ENCODE data around the gene TXNRD3.
A peak's percentile ranks its signal among the peaks of the same experiment; 100 is the strongest.

Gene TXNRD3

DNA sequence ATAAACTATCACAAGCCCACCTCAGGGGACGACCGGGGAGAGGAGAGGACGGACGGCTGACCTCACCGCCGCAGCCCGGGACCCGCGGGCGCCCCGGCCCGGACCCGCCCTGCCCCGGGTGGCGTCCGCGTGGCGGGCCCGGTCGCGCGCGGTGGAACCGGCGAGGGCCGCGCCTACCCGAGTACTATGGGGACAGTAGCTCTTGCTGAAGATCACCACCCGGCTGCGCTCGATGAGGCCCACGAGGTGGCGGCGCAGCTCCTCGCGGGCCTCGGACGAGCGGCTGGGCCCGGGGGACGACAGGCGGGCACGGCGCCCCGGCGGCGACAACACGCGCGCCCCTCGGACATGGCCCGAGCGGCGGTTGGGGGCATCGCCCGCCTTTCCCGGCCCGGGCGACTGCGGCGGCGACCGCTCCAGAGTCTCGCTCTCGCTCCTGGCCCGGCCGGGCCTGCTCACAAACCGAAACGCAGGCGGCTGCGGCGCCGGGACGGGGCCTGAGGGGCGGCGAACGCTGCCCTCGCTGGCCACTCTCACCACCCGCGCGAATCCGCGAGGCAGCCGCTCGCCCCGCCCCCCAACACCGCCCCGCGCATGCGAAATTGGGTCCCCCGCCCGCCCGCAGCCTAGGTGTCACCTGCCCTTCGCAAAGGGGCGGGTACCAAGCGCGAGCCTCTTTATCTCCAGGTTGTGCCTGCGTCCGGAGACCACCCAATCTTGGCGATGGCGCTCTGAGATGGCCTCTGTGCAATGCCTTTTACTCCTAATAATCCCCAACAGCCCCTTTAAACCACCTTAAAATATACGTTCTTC lies at the start of gene TXNRD3:
Gene TXNRD3, minus strand, starts transcription at position 554 of the 813 bp plus-strand sequence.
- DNase-seq (ENCODE audit: low read depth in 1 of 2, low spot score in 1 of 2), result peak; percentile 45 to 55

DNA sequence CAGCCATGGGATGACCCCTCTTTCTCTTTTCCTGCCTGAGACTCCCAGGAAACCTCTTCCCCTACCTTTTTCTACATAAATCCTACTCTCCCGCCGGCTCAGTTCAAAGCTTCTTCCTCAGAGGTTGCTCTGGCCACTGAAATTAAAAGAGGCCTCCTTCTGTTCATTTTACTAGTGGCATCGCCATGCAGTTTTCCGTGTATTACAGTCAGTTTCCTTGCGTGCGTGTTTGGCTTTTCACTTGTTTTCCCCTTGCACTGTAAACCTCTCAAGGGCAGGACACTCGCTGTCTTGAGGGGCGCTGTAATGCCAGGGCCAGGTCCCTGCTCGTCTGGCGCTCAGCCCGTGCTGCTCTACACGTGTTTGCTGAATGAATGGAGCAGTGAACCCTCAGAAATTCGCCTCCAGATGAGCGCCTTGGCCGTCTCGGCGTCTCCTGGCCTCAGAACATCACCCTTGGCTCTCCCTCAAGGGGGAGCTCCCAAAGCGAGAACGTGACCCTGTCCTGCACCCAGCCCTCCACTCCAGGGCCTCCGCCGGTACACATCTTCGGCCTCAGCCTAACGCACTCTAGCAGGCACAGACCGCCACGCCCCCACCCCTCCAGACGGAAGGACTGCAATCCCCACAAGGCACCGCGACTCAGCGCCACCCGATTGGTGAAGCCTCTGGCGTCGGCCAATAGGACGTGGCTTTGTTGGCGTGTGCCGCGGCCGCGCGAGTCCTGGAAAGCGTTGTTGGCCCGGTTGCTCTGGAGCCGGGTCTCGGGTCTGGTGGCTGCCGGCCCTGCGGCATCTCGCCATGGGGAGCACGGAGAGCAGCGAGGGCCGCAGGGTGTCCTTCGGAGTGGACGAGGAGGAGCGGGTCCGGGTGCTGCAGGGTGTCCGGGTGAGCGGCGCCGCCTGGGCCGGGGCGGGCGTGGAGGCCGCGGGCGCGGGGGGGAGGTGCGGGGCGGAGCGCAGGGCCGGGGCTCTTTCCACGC lies 48.9 kb upstream of the TXNRD3 start, which contains the start of gene CHCHD6:
Gene CHCHD6, plus strand, starts transcription at position 729 of the 982 bp plus-strand sequence. Its CDS starts 73 bp downstream, at position 802.
- peak; percentile 92 to 94 for DNase-seq (ENCODE audit: low read depth in 1 of 2, low spot score in 1 of 2)

DNA sequence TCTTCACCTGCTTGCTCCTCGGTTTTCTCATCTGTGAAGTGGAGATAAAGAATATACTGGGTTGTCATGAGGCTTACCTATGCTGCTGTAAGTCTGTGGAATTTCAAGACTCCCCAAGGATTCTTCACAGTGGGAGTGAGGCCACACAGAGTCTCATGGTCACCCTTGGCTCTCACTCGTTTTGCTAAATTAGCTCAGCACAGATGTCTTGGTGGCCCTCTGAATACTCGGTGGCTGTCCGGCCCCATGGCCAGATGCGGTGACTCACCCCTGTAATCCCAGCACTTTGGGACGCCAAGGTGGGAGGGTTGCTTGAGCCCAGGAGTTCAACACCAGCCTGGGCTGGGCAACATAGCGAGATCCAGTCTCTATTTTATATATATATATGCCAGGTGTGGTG lies 44.1 kb upstream of the TXNRD3 start:
- DNase-seq (ENCODE audit: low read depth in 1 of 2, low spot score in 1 of 2), result no peak

DNA sequence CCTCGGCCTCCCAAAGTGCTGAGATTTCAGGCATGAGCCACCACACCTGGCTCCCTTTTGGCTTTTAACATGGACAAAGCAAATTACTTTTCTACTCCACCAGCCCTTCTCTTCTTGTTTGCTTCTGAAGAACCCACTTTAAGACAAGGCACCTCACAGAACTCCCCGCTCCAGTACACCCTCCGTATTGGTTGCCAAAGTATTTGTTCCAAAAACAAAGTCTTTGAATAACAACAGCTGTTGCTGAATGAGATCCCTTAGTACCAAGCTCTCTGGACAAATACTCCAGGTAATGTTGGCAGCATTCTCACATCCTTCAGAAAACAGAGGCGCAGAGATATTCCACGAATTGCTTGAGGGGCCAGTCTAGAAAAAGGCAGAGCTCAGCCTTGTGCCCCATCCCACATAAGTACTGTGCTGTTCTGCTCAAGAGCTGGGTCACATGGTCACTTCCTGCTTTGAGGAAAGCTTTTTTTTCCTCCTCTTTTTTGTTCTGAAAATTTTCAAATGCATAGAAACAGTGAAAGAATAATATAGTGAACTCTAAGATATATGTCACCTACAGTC lies 41.9 kb upstream of the TXNRD3 start:
- DNase-seq (ENCODE audit: low read depth in 1 of 2, low spot score in 1 of 2), result no peak

DNA sequence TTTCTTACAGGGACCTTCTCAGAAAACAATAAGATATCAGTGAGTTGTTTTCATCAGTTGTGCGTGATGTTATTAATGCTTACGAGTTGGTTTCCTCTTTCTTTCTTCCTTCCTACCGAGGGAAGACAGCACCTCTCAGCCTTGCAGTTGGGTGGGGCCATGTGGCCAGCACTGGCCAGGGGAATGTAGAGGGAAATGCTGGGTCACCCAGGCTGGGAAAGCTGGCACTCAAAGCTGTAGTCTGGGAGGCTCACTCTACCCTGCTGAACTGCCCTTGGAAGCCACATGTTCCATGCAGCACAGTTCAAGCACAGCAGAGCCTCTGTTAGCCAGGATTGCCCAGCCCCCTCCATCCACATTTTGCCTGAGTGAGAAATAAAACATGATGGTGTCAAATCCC lies 39.0 kb upstream of the TXNRD3 start:
- DNase-seq (ENCODE audit: low read depth in 1 of 2, low spot score in 1 of 2), result no peak

DNA sequence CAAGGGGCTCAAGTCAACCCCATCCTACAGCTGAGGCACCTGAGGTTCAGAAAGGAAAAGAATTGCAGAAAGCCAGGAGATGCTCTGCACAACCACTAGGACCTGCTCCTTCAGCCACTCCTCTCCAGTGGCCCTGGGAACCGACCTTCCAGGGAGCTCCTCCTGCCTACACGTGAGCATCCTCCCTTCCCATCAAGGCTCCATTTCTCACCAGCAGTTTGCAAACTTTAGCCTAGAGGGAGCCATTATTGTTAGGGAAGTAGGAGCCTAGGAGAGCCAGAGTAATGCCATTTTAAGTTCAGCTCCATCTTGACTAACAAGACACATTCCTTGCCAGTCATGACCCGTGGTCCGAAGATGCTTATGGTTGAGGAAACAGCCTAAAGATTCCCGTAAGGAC lies 37.9 kb upstream of the TXNRD3 start:
- no peak for DNase-seq (ENCODE audit: low read depth in 1 of 2, low spot score in 1 of 2)

DNA sequence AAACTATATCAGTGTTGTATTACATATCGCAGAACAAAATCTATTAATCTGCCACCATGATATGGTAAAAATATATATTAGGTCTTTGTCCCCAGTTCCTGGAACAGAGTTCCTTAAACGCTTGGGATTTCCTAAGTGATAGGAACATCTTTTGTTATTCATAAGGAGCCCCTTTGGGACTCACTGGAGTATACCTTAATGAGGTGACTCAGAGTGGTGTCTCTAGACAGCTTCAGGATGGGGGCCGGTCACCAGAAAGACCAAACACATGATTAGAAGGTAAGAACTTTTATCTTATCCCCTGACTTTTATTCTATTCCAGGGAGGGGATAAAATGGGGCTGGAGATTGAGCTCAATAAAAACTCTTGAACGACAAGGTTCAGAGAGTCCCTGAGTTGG lies 36.8 kb upstream of the TXNRD3 start:
- no peak for DNase-seq (ENCODE audit: low read depth in 1 of 2, low spot score in 1 of 2)

DNA sequence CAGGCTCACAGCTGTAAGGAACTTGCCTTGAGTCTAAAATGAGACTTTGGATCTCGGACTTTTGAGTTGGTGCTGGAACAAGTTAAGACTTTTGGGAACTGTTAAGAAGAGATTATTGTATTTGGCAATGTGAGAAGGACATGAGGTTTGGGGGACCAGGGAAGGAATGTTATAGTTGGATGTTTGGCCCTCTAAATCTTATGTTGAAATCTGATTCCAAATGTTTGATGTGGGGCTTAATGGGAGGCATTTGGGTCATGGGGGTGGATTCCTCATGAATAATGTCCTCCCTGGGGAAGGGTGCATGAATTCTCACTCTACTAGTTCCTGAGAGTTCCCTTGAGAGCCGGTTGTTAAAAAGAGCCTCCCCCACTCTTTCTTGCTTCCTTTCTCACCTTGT lies 30.6 kb upstream of the TXNRD3 start:
- DNase-seq (ENCODE audit: low read depth in 1 of 2, low spot score in 1 of 2), result no peak

DNA sequence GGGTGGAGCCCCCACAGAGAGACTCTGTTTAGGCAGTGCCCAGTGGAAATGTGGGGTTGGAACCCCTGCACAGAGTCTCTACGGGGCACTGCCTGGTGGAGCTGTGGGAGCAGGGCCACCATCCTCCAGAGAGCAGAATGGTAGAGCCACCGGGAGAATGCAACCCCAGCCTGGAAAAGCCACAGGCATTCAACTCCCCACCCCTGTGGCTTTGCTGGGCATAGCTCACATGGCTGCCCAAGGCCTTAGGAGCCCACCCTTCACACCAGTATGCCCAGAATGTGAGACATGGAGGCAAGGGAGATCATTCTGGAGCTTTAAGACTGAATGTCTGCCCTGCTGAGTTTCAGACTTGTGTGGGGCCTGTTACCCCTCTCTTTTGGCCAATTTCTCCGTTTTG lies 30.1 kb upstream of the TXNRD3 start:
- DNase-seq (ENCODE audit: low read depth in 1 of 2, low spot score in 1 of 2), result no peak

DNA sequence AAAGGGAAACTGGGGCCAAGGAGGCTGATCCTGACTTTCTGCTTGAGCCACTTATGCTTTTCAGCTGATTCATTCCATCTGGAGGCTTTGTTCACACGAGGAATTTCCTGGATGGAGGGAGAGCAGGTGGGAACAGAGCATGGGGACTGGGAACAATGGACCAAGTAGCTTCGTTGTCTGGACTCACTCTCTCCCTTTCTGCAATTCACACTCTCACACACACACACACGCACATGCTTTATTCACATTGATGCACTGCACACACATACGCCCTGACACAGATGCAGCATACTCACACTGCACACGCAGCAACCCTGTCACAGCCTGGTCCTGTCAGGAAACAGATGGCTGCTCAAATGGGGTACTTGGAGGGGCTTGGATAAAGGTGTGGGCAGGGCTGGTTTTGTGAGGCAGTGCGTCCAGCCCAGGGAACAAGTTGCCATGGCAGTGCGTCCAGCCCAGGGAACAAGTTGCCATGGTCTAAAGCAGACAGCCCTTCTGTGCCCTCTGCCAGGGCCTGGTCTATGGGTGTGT lies 29.4 kb upstream of the TXNRD3 start:
- no peak for DNase-seq (ENCODE audit: low read depth in 1 of 2, low spot score in 1 of 2)

DNA sequence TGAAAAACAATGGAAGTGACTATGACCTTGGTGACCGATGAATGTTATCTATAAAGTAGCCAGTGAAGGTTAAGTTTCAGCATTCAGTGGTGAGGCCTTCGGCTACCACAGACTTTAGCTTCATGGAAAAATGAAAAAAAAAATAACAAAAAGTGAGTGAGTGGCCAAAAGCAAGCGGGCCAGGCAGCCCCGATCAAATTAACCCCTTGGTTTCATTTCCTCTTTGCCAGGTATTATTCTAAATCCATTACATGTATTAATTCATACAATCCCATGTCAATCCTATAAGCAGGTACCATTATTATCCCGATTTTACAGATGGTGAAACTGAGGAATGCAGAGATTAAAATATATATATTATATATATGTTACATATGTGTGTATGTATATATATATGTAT lies 28.1 kb upstream of the TXNRD3 start:
- no peak for DNase-seq (ENCODE audit: low read depth in 1 of 2, low spot score in 1 of 2)

DNA sequence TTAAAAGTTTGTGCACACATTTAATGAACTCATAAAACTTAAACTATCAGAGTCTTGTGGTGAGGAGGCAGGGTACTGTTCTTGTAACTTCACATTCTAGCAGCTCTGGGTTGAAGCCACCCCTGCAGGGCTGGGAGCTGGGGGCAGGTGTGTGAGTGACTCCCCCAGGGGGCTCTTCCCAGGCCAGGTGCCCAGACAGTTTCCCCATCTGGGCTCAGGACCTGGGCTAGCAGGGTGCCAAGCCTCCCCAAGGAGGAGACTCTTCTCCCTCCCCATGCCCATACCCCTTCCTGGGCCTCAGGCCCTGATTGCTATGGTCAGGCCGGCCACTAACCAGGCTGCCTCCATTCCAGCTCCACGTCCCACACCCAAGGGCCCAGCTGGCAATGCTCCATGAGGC lies 27.1 kb upstream of the TXNRD3 start:
- no peak for DNase-seq (ENCODE audit: low read depth in 1 of 2, low spot score in 1 of 2)

DNA sequence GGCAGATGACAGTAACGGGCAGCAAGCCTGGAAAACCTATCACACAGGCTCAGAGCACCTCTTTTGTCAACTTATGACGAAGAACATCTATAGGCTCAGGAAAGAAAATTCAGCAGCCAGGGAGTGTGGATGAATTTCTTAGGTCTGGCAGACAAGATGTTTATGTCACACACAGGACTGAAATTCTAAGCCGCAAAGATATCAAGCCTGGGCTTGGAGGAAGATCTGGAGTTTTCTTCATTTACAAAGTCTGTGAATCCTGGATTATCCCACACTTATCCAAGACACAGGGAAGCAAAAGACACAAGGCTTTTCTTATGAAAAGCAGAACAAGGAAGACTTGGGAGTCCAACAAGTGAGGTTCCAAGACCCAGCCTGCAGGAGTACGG lies 25.7 kb upstream of the TXNRD3 start:
- DNase-seq (ENCODE audit: low read depth in 1 of 2, low spot score in 1 of 2), result no peak

DNA sequence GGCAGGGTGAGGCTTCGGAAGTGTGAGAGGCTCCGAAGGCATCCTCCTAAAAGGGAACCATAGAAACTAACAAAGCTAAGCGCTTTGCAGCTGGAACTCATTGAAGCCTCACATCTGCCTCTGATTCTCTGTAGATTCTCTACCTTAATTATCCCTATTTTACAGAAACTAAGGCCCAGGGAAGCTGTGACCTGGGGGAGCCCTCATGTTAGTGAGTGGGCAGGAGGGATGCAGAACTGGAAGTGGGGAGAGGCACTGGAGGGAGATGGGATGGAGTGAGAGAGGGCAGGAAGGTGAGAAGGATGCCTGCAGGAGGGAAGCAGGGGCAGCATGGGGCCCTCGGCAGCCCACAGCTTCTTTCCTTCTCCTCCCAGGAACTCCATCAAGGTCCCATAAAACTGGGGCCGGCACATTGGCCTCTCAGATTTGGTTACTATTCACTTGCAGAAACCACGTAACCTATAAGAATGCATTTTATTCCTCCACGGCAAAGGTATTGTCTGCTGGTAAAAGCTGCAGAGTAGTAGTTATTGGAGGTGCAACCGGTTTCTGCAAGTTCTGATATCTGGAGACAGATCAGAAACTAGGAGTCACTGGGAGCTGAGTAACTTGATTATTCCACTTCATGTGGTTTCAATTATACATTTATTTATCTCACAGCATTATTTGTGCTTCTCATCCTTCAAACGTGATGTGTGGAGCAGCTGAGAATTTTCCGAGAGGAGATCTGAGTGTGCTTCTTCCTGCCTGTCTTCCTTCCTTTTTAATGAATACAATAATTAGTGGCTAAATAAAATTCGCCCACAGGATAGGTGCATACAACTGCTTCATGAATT lies 25.1 kb upstream of the TXNRD3 start:
- no peak for DNase-seq (ENCODE audit: low read depth in 1 of 2, low spot score in 1 of 2)

DNA sequence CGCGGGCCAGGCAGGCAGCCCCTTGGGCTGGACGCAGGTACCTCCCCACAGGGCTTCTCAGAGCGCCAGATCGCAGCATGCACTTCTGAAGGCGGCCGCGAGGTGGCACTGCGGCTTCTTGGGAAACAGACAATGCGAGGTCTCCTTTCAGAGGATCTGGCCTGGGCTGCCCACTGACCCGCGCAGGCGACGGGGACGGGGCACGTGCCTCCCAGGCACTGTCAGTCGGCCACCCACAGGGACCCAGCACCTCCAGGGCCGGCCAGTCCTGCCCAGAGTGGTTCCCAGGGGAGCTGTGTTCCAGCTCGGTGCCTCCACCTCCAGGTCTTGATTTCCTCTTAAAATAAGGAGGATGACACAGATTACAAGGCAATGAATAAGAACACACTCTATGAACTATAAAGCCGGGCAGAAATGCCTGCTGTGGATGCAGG lies 24.4 kb upstream of the TXNRD3 start:
- DNase-seq (ENCODE audit: low read depth in 1 of 2, low spot score in 1 of 2), result peak; percentile 58 to 69

DNA sequence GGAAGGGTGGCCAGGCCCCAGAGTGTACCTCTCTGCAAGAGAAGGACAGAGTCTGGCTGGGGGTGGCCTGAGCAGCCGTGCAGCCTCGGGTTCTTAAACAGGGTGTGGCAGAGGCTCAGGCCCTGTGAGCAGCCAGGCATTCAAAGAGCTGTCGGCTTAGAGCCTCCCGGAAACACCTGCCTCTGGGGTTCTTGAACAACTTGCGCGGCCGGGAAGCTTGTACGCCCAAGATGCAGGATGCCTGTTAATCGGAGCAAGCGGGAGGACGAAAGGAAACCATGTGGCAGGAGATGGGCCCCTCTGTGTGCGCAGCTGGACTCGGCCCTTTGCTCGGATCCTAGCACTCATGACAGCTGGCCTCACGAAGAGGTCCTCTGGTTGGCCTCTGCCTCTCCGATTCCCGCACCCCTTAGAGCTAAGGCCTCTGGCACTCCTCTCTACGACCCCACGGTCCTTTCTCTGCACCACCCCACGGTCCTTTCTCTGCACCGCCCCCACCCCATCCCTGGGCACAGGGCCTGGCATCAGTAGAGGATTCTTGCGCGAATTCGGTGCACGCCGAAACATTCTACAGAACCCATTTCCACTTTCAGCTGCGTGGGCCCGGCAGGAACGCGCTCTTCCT lies 23.9 kb upstream of the TXNRD3 start:
- DNase-seq (ENCODE audit: low read depth in 1 of 2, low spot score in 1 of 2), result no peak

DNA sequence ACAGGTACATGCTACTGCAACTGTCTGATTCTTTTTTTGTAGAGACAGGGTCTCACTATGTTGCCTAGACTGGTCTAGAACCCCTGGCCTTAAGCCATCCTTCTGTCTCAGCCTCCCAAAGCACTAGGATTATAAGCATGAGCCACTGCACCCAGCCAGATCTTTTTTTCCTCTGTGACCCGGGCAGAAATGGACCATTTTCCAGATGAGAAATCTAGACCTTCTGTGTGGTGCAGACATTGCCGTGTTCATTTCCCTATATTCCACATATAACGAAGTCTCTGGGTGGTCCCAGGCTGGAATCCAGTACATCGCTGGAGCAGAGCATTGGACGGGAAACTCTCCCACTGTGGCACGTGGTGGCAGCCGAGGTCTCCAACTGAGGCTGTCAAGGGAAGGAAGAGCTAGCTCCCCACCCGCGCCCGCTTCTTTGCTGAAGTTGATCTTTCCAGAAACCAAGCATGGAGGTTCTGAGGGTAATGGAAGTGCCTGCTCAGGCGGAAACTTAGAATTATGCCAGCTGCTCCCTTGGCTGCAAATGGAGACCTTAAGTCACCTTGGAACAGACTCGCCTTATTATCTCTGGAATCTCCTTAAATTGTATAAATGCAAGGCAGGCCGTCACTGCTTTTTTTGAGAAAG lies 23.1 kb upstream of the TXNRD3 start:
- DNase-seq (ENCODE audit: low read depth in 1 of 2, low spot score in 1 of 2), result no peak

DNA sequence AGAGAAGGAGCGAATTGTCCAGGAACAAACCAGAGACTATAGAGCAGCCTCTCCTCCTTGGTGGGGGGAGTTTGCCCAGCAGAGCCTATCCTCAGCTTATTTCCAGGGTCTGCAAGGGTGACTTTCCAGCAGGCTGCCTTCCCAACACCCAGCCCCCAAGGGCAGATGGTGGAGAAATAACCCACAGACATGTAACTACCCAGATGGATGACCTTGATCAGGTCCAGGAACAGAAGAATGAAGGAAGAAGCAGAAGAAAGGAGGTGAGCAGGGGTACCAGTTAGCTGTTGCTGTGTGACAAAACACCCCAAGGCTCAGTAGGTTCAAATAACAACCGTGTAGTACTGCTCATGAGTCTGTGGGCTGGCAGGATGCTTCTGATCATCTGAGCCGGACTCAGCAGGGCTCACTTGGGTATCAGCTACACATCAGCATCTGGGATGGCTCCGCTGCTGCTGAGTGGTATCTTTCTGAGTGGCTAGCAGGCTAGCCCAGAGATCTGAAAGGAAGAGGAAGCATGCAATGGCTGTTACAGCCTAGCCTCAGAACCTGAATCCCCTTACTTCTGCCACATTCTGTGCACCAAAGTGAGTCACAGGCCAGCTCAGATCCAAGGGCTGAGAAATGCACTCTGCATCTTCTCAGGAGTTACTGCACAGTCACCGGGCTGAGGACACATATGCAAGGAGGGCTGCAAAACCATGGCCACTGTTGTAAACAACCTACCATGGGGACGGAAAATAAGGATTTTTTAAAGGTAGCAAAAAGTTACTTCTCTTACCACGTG lies 22.2 kb upstream of the TXNRD3 start:
- no peak for DNase-seq (ENCODE audit: low read depth in 1 of 2, low spot score in 1 of 2)

DNA sequence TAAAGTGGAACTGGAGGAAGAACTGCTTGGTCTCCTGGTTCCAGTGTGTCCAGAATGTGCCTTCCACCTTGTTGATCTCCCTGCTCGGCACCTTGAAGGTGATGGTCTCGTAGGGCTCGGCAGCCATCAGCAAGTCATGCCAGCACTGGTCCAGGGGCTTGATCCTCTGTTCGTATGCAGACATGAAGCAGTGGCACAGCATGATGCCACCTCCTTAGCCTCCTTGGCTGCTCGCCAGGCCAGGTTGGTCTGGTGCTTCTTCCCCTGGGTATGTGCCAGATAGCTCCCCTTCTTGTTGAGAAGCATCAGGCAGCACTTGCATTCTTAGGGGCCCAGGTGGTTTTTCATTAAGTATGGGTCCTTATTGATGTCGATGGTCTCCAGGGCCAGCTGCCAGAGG lies 17.8 kb upstream of the TXNRD3 start:
- no peak for DNase-seq (ENCODE audit: low read depth in 1 of 2, low spot score in 1 of 2)

Data from activated T-helper 1 cell treated with anti-CD3 and anti-CD28 coated beads, Interleukin-2, amount 50 U/mL, for 16 hours (primary cell).